H1 (cell line): ENCODE results near the gene CFAP210. TPM values are rescaled to one million over a fixed set of nuclear protein-coding genes. Genes with fewer than 3 reads are reported as not detected.

Experiments
- ASH2L ChIP-seq: fragments of 200-600, 300-600 bp; sonication (generic); IDR thresholded peaks from one replicate; pipeline ENCODE4 v1.7.1; 2017; ENCODE audit warnings: low read length
- CBX5 ChIP-seq: fragments of 300-800, 300-1000 bp; sonication (generic); IDR thresholded peaks from 2 replicates; pipeline ENCODE4 v1.7.1; 2016; ENCODE audit warnings: antibody characterized with exemption, low read length, low read depth
- CHD2 ChIP-seq: IDR thresholded peaks from 2 replicates; pipeline ENCODE4 v1.6.1; 2012; ENCODE audit warnings: low read length, improper control_type of control experiment
- GABPA ChIP-seq: IDR thresholded peaks from 2 replicates; pipeline ENCODE4 v1.6.1; 2011; ENCODE audit warnings: mild to moderate bottlenecking, low read length, moderate library complexity, borderline replicate concordance; ENCODE audit not compliant: insufficient read depth
- MAFK ChIP-seq: IDR thresholded peaks from 2 replicates; pipeline ENCODE4 v1.6.1; 2012; ENCODE audit warnings: low read depth, mild to moderate bottlenecking, improper control_type of control experiment, low read length
- RBBP5 ChIP-seq: IDR thresholded peaks from 2 replicates; pipeline ENCODE4 v1.7.1; 2012; ENCODE audit warnings: low read depth, mild to moderate bottlenecking, inconsistent platforms, low read length, moderate library complexity, borderline replicate concordance
- SAP30 ChIP-seq: fragments of 300-600 bp; sonication (generic); IDR thresholded peaks from 2 replicates; pipeline ENCODE4 v1.7.1; 2012; ENCODE audit warnings: low read length, moderate library complexity, mild to moderate bottlenecking, inconsistent platforms; ENCODE audit not compliant: insufficient read depth, insufficient replicate concordance
- SUZ12 ChIP-seq: fragments of 200-600 bp; sonication (generic); IDR thresholded peaks from 2 replicates; pipeline ENCODE4 v1.6.1; 2012; ENCODE audit warnings: mild to moderate bottlenecking, inconsistent platforms, low read length, moderate library complexity, mixed read lengths
- polyA plus RNA-seq, 7 experiments: library from polyadenylated mRNA; depleted of rRNA in 3 of 7; stranded (reverse) in 5 of 7; unstranded in 2 of 7; fragments of >200 nt in 5 of 7; fragments of 200-250 nt in 2 of 7; gene quantifications; 1 replicate in 5 of 7; 2 replicates in 1 of 7; 4 replicates in 1 of 7; pipeline versions ENCODE4 v1.2.1 to v1.2.3, GENCODE V29; 2011 to 2013; ENCODE audit warnings: missing spikeins in 2 of 7, mixed read lengths in 2 of 7
- total RNA-seq: library from RNA; stranded (reverse); fragmentation: NEBNext Ultra II Directional; extraction: Animal tissue kit (Norgen Biotek cat#: 25700); gene quantifications from 2 replicates; pipeline ENCODE4 v1.2.1, GENCODE V29; 2021

CFAP210 gene
- total and polyA plus RNA-seq, 2 of the 8 experiments (the other 6 are each of a cell fraction or from before 2014, with no cell fraction given) = 0.06 to 0.37 TPM

- no peak for TF ChIP-seq MAFK
- TF ChIP-seq GABPA = no peak
- no peak for TF ChIP-seq CBX5
- TF ChIP-seq SUZ12 = no peak
- TF ChIP-seq CHD2 = no peak
- no peak for TF ChIP-seq SAP30
- no peak for TF ChIP-seq ASH2L
- no peak for TF ChIP-seq RBBP5
These were observed 24.8 kb upstream of the CFAP210 start (continued) for GRCh38 chr2:169718930-169719504.
